OCI-LY3 (cell line): ENCODE results near the gene ARHGAP15.

Experiments used
- EZH2phosphoT487 ChIP-seq: fragments of 200-600 bp; shearing (Covaris generic); IDR thresholded peaks from 2 replicates; pipeline ENCODE4 v1.6.1; 2018; ENCODE audit warnings: antibody characterized with exemption, mixed run types, low read depth
- TF ChIP-seq, protein P1 (sequence below): fragments of 200-600, 300-600 bp; sonication (generic); IDR thresholded peaks from 2 replicates; pipeline ENCODE4 v1.5.1; 2014; ENCODE audit warnings: antibody characterized with exemption, low read length, low read depth

DNA sequence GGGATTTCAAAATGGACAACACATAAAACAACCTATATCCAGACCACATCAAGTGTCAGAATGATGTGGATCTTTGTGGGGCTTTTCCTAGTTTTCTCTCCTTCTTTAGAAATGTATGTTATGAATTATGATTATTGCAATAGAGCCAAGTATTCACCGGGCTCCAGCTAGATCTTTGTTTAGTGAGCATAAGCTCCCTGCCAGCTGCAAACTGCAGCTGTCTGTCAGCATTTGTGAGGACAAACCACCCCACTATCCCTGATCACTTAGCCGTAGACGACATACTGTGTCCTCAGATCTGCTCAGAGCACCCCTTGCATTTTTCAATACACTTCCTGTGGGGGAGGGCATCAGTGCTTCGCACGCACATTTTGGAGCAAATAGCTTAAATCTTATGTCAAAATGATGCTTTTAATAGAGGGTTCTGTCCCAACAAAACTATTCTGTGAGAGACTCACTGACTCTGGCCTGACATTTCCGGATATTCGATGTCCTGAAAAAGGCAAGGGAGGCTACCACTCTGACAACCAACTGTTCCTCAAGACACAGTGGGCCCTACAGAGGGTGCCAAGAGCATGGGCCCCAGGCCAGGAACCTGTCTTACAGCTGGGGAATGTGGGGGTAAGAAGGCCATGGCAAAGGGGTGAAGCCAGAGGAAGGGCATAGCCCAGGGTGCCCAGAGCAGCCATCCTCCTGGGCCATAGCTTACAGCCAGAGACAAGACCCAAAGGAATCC is 346.0 kb downstream of the ARHGAP15 start:
- TF ChIP-seq, protein P1, sequence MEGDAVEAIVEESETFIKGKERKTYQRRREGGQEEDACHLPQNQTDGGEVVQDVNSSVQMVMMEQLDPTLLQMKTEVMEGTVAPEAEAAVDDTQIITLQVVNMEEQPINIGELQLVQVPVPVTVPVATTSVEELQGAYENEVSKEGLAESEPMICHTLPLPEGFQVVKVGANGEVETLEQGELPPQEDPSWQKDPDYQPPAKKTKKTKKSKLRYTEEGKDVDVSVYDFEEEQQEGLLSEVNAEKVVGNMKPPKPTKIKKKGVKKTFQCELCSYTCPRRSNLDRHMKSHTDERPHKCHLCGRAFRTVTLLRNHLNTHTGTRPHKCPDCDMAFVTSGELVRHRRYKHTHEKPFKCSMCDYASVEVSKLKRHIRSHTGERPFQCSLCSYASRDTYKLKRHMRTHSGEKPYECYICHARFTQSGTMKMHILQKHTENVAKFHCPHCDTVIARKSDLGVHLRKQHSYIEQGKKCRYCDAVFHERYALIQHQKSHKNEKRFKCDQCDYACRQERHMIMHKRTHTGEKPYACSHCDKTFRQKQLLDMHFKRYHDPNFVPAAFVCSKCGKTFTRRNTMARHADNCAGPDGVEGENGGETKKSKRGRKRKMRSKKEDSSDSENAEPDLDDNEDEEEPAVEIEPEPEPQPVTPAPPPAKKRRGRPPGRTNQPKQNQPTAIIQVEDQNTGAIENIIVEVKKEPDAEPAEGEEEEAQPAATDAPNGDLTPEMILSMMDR = no peak
- no peak for TF ChIP-seq EZH2phosphoT487
